SU-DHL-6 (cell line): ENCODE measurements around the gene BFSP1.

Source experiments
- H2AFZ ChIP-seq: fragments of 200-600 bp; sonication (generic); 2 replicates; pipeline ENCODE4 v1.6.1; 2014; ENCODE audit warnings: low read depth, mild to moderate bottlenecking, moderate library complexity, mixed read lengths, antibody characterized with exemption, low read length; ENCODE audit not compliant: severe bottlenecking
- H3F3A ChIP-seq: fragments of 200-600 bp; shearing (Covaris generic); 2 replicates; pipeline ENCODE4 v1.6.0; 2016; ENCODE audit warnings: antibody characterized with exemption, mild to moderate bottlenecking; ENCODE audit not compliant: insufficient read depth
- H3K27ac ChIP-seq: fragments of 200-600 bp; sonication (generic); 2 replicates; pipeline ENCODE4 v1.5.1; 2016; ENCODE audit warnings: low read depth, mild to moderate bottlenecking, low read length, moderate library complexity, mixed read lengths
- H3K27me3 ChIP-seq: fragments of 200-600 bp; sonication (generic), shearing (Covaris generic); 2 replicates; pipeline ENCODE4 v1.6.0; 2014; ENCODE audit warnings: mild to moderate bottlenecking, low read length
- H3K36me3 ChIP-seq: fragments of 200-600 bp; sonication (generic); 2 replicates; pipeline ENCODE4 v1.6.1; 2014; ENCODE audit warnings: mild to moderate bottlenecking, low read length, mixed read lengths
- H3K4me2 ChIP-seq: fragments of 300-600, 200-600 bp; shearing (Covaris generic), sonication (generic); 2 replicates; pipeline ENCODE4 v1.6.0; 2014; ENCODE audit warnings: low read length, low read depth, mild to moderate bottlenecking; ENCODE audit not compliant: poor library complexity, severe bottlenecking
- H3K4me3 ChIP-seq: fragments of 200-600 bp; sonication (generic); 2 replicates; pipeline ENCODE4 v1.5.1; 2014; ENCODE audit warnings: antibody characterized with exemption, low read length, mild to moderate bottlenecking, mixed read lengths; ENCODE audit not compliant: insufficient read depth, poor library complexity, severe bottlenecking
- H3K79me2 ChIP-seq: fragments of 200-600 bp; sonication (generic); 2 replicates; pipeline ENCODE4 v1.6.1; 2014; ENCODE audit warnings: mild to moderate bottlenecking, low read length, moderate library complexity; ENCODE audit not compliant: insufficient read depth
- H3K9ac ChIP-seq: fragments of 200-600 bp; sonication (generic); 2 replicates; pipeline ENCODE4 v1.7.0; 2014; ENCODE audit warnings: mild to moderate bottlenecking, low read length
- H3K9me2 ChIP-seq: fragments of 200-600 bp; sonication (generic); replicated peaks from 2 replicates; pipeline ENCODE4 v1.6.1; 2014; ENCODE audit warnings: low read length; ENCODE audit not compliant: insufficient read depth
- H3K9me3 ChIP-seq: fragments of 200-600 bp; sonication (generic); 2 replicates; pipeline ENCODE4 v1.6.1; 2014; ENCODE audit warnings: low read length, mixed read lengths; ENCODE audit not compliant: insufficient read depth
- H4K20me1 ChIP-seq: fragments of 200-600 bp; sonication (generic); 2 replicates; pipeline ENCODE4 v1.6.1; 2014; ENCODE audit warnings: low read depth, mild to moderate bottlenecking, antibody characterized with exemption, low read length, moderate library complexity, mixed read lengths
- CTCF ChIP-seq: fragments of 200-600 bp; sonication (generic); IDR thresholded peaks from one replicate; pipeline ENCODE4 v1.5.1; 2017; ENCODE audit warnings: antibody characterized with exemption, mild to moderate bottlenecking, low read length, moderate library complexity; ENCODE audit not compliant: insufficient read depth, poor library complexity, severe bottlenecking
- EZH2phosphoT487 ChIP-seq: fragments of 200-600 bp; sonication (generic), shearing (Covaris generic); conservative IDR thresholded peaks from 2 replicates; pipeline ENCODE4 v1.6.1; 2018; ENCODE audit warnings: mild to moderate bottlenecking, antibody characterized with exemption, low read length, moderate library complexity, mixed read lengths

Gene BFSP1

DNA sequence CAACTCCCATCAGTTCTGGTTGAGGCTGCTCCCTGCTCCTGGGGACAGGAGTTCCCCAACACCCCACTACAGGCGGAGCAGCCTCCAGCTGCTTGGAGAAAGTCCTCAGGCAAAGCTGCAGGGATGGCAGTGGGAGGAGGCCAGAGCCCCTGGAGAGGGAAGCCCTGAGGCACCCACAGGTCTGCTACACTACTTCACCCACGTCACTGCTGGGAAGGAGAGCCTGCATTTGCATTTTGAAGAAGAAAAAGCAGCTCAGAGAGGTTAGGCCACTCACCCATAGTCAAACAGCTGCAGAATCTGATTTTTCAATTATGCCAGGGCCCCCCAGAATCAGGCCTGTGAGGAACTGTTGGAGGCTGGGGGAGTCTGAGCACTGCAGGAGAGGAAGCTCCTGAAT lies 17.2 kb downstream of the BFSP1 start:
- H3K36me3 ChIP-seq, result no peaks in the 10 kb centered on the region
- no peak overlapping the region for H3K9ac ChIP-seq
- H3K27ac ChIP-seq, result no peak overlapping the region
- H4K20me1 ChIP-seq, result no peaks in the 10 kb centered on the region
- H3K9me3 ChIP-seq, result no peaks in the 10 kb centered on the region
- no peaks in the 10 kb centered on the region for H3K9me2 ChIP-seq
- H3K79me2 ChIP-seq, result no peaks in the 10 kb centered on the region
- no peak overlapping the region for H3K4me3 ChIP-seq
- no peaks in the 10 kb centered on the region for H3K27me3 ChIP-seq
- H3K4me2 ChIP-seq, result no peak overlapping the region
- H3F3A ChIP-seq, result no peaks in the 10 kb centered on the region
- no peak overlapping the region for H2AFZ ChIP-seq
- TF ChIP-seq CTCF (no peak), EZH2phosphoT487 (no peak)

DNA sequence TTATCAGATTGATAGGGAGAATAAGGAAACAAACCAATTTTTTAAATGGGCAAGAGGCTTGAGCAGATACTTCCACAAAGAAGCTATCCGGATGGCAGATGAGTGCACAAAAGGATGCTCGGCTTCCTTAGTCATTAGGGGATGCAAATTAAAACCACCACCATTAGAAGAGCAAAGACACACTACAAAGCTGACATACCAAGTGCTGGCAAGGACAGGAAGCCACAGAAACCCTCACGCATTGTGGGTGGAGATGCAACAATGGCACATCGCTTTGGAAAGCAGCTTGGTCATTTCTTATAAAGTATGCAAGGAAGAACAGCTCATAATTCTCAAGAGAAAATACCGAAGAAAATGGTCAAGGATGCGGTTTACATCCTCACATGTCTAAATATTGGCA lies 19.8 kb downstream of the BFSP1 start:
- Histone ChIP-seq H2AFZ (no peak overlapping the region), H3K4me3 (no peak overlapping the region), H3K4me2 (no peak overlapping the region), H3K36me3 (no peaks in the 10 kb centered on the region), H3F3A (no peaks in the 10 kb centered on the region), H3K9me3 (no peaks in the 10 kb centered on the region), H3K79me2 (no peaks in the 10 kb centered on the region), H3K9ac (no peak overlapping the region), H3K27ac (no peak overlapping the region), H3K9me2 (no peaks in the 10 kb centered on the region), H4K20me1 (no peaks in the 10 kb centered on the region), H3K27me3 (no peaks in the 10 kb centered on the region)
- no peak for TF ChIP-seq EZH2phosphoT487
- TF ChIP-seq CTCF, result no peak

- no peaks in the 10 kb centered on the region for H3K9me2 ChIP-seq
- H3K27ac ChIP-seq, result no peak overlapping the region
- no peaks in the 10 kb centered on the region for H3K27me3 ChIP-seq
- H2AFZ ChIP-seq, result no peak overlapping the region
- no peaks in the 10 kb centered on the region for H3K79me2 ChIP-seq
- no peak overlapping the region for H3K9ac ChIP-seq
- H3K4me2 ChIP-seq, result no peak overlapping the region
- H3K9me3 ChIP-seq, result no peaks in the 10 kb centered on the region
- no peak overlapping the region for H3K4me3 ChIP-seq
- H3K36me3 ChIP-seq, result no peaks in the 10 kb centered on the region
- H4K20me1 ChIP-seq, result no peaks in the 10 kb centered on the region
- TF ChIP-seq EZH2phosphoT487, result no peak
- no peak for TF ChIP-seq CTCF
- H3F3A ChIP-seq, result no peaks in the 10 kb centered on the region
Observed at GRCh38 chr20:17510548-17510947, 20.6 kb downstream of the BFSP1 start.

GRCh38 chr20:17508756-17509155 lies 22.4 kb downstream of the BFSP1 start:
- H4K20me1 ChIP-seq, result no peaks in the 10 kb centered on the region
- H3K4me2 ChIP-seq, result no peak overlapping the region
- H2AFZ ChIP-seq, result no peak overlapping the region
- no peak for TF ChIP-seq CTCF
- TF ChIP-seq EZH2phosphoT487, result no peak
- H3K4me3 ChIP-seq, result no peak overlapping the region
- no peaks in the 10 kb centered on the region for H3K79me2 ChIP-seq
- H3K9me2 ChIP-seq, result no peaks in the 10 kb centered on the region
- H3F3A ChIP-seq, result no peaks in the 10 kb centered on the region
- no peak overlapping the region for H3K9ac ChIP-seq
- H3K27ac ChIP-seq, result no peak overlapping the region
- H3K9me3 ChIP-seq, result no peaks in the 10 kb centered on the region
- no peaks in the 10 kb centered on the region for H3K27me3 ChIP-seq
- H3K36me3 ChIP-seq, result no peaks in the 10 kb centered on the region
